H1 (cell line): ENCODE results near the gene HILPDA. TPM values are rescaled to one million over a fixed set of nuclear protein-coding genes. Genes with fewer than 3 reads are reported as not detected.

Experiments
- CTCF ChIA-PET: fragments of 300-600 bp; sonication (Branson Sonifier 250); formaldehyde crosslinking; loops from one replicate; lab custom pipeline; 2021; ENCODE audit not compliant: partially characterized antibody; lab: Charles Lee
- POLR2A ChIA-PET: fragments of 300-600 bp; sonication (Branson Sonifier 250); formaldehyde crosslinking; loops from one replicate; lab custom pipeline; 2021; ENCODE audit warnings: inconsistent platforms; ENCODE audit not compliant: partially characterized antibody; lab: Charles Lee
- DNase-seq, 2 experiments: peaks; one replicate each; pipeline versions ENCODE4 v3.0.0 to v3.0.0-alpha.2; 2010 to 2022; ENCODE audit warnings: low spot score in 2 of 2, low read depth in 1 of 2, mixed read lengths in 1 of 2
- FAIRE-seq: peaks from 2 replicates; lab custom pipeline; 2011; peaks lifted over from hg19 to GRCh38; lab: Jason Lieb, UNC
- H2AFZ ChIP-seq: 2 replicates; pipeline ENCODE4 v1.8.1; 2012; ENCODE audit warnings: low read length, inconsistent platforms
- H2AK5ac ChIP-seq: 2 replicates; pipeline ENCODE4 v1.6.1; 2013; ENCODE audit warnings: low read depth, low read length
- H2BK120ac ChIP-seq: replicated peaks from 2 replicates; pipeline ENCODE3; 2013; ENCODE audit warnings: low read depth, low read length, inconsistent platforms
- H2BK12ac ChIP-seq: 2 replicates; pipeline ENCODE4 v1.6.1; 2013; ENCODE audit warnings: low read depth, low read length
- H2BK15ac ChIP-seq: 2 replicates; pipeline ENCODE4 v1.6.1; 2013; ENCODE audit warnings: low read length
- H2BK20ac ChIP-seq: 2 replicates; pipeline ENCODE4 v1.6.1; 2013; ENCODE audit warnings: low read length
- H2BK5ac ChIP-seq: 2 replicates; pipeline ENCODE4 v1.6.1; 2013; ENCODE audit warnings: low read depth, low read length
- H3K14ac ChIP-seq: 2 replicates; pipeline ENCODE4 v1.6.1; 2013; ENCODE audit warnings: inconsistent platforms; ENCODE audit not compliant: insufficient read length
- H3K18ac ChIP-seq: 2 replicates; pipeline ENCODE4 v1.6.1; 2013; ENCODE audit warnings: low read length; ENCODE audit errors: extremely low read depth
- H3K23ac ChIP-seq: 2 replicates; pipeline ENCODE4 v1.6.1; 2013; ENCODE audit warnings: inconsistent platforms; ENCODE audit not compliant: insufficient read length
- H3K23me2 ChIP-seq: 2 replicates; pipeline ENCODE4 v1.6.1; 2013; ENCODE audit warnings: low read depth, low read length
- H3K27ac ChIP-seq: 2 replicates; pipeline ENCODE4 v1.6.1; 2011; ENCODE audit warnings: low read depth, low read length, inconsistent platforms
- H3K27me3 ChIP-seq, 4 experiments: replicated peaks in 1 of 4; 1 replicate in 1 of 4; 2 replicates in 3 of 4; pipeline versions ENCODE4 v1.6.1 to v1.8.1; 2011 to 2013; ENCODE audit warnings: low read length in 3 of 4, mild to moderate bottlenecking in 3 of 4, inconsistent platforms in 2 of 4, mixed read lengths in 2 of 4, moderate library complexity in 1 of 4; ENCODE audit not compliant: control insufficient read depth in 3 of 4, insufficient read depth in 3 of 4; ENCODE audit errors: extremely low read depth in 1 of 4
- H3K36me3 ChIP-seq, 4 experiments: 2 replicates each; pipeline versions ENCODE4 v1.6.1 to v1.8.1; 2011 to 2013; ENCODE audit warnings: mild to moderate bottlenecking in 4 of 4, low read length in 3 of 4, moderate library complexity in 2 of 4, control low read depth in 1 of 4, inconsistent platforms in 1 of 4; ENCODE audit not compliant: insufficient read depth in 4 of 4, control insufficient read depth in 2 of 4
- H3K4ac ChIP-seq: replicated peaks from 2 replicates; pipeline ENCODE3; 2013; ENCODE audit warnings: low read length, low read depth, mixed read lengths, inconsistent platforms; ENCODE audit not compliant: insufficient read length
- H3K4me1 ChIP-seq, 4 experiments: replicated peaks in 1 of 4; 1 replicate in 1 of 4; 2 replicates in 3 of 4; pipeline versions ENCODE4 v1.6.1 to v1.8.1; 2011 to 2013; ENCODE audit warnings: low read length in 3 of 4, inconsistent platforms in 2 of 4, mixed read lengths in 1 of 4; ENCODE audit not compliant: insufficient read depth in 4 of 4, control insufficient read depth in 3 of 4
- H3K4me2 ChIP-seq, 2 experiments: 2 replicates each; pipeline versions ENCODE4 v1.6.1 to v1.8.1; 2011 to 2013; ENCODE audit warnings: low read depth in 2 of 2, low read length in 2 of 2, control low read depth in 1 of 2, inconsistent platforms in 1 of 2, mild to moderate bottlenecking in 1 of 2; ENCODE audit not compliant: insufficient read depth in 1 of 2
- H3K4me3 ChIP-seq, 4 experiments: fragments of 200-600, 300-600 bp in 1 of 4; sonication (generic), shearing (Covaris generic), sonication (Bioruptor Twin) in 1 of 4; 2 replicates each; pipeline versions ENCODE4 v1.5.1 to v1.8.1; 2011 to 2016; ENCODE audit warnings: low read length in 4 of 4, low read depth in 3 of 4, control low read depth in 2 of 4, inconsistent platforms in 2 of 4, mild to moderate bottlenecking in 2 of 4, mixed read lengths in 1 of 4, moderate library complexity in 1 of 4; ENCODE audit not compliant: insufficient read depth in 2 of 4; ENCODE audit errors: extremely low read depth in 1 of 4
- H3K56ac ChIP-seq: replicated peaks from 2 replicates; pipeline ENCODE3; 2013; ENCODE audit warnings: low read depth, mild to moderate bottlenecking, mixed read lengths, low read length, inconsistent platforms; ENCODE audit not compliant: insufficient read length
- H3K79me1 ChIP-seq: 2 replicates; pipeline ENCODE4 v1.6.1; 2013; ENCODE audit warnings: low read depth, low read length, control low read depth
- H3K79me2 ChIP-seq, 2 experiments: 2 replicates each; pipeline versions ENCODE4 v1.6.1 to v1.8.1; 2012 to 2013; ENCODE audit warnings: low read length in 2 of 2, mild to moderate bottlenecking in 2 of 2, inconsistent platforms in 1 of 2; ENCODE audit not compliant: insufficient read depth in 2 of 2, control insufficient read depth in 1 of 2
- H3K9ac ChIP-seq, 4 experiments: replicated peaks in 1 of 4; 1 replicate in 1 of 4; 2 replicates in 3 of 4; pipeline versions ENCODE4 v1.6.1 to v1.8.1; 2011 to 2013; ENCODE audit warnings: low read depth in 3 of 4, low read length in 3 of 4, control low read depth in 2 of 4, mild to moderate bottlenecking in 2 of 4, moderate library complexity in 2 of 4, inconsistent platforms in 1 of 4; ENCODE audit errors: extremely low read depth in 1 of 4
- H3K9me3 ChIP-seq, 2 experiments: 2 replicates each; pipeline versions ENCODE4 v1.6.1 to v1.8.1; 2012 to 2013; ENCODE audit warnings: mild to moderate bottlenecking in 2 of 2, moderate library complexity in 2 of 2, control low read depth in 1 of 2, inconsistent platforms in 1 of 2, low read depth in 1 of 2, low read length in 1 of 2, mixed read lengths in 1 of 2; ENCODE audit not compliant: insufficient read depth in 2 of 2
- H4K20me1 ChIP-seq, 2 experiments: replicated peaks in 1 of 2; 2 replicates each; pipeline versions ENCODE3 to v1.8.1; 2011 to 2013; ENCODE audit warnings: inconsistent platforms in 2 of 2, low read length in 2 of 2, mild to moderate bottlenecking in 1 of 2; ENCODE audit not compliant: insufficient read depth in 2 of 2, control insufficient read depth in 1 of 2
- H4K5ac ChIP-seq: 2 replicates; pipeline ENCODE4 v1.6.1; 2013; ENCODE audit warnings: low read length, low read depth, mixed read lengths, inconsistent platforms; ENCODE audit not compliant: insufficient read length
- H4K8ac ChIP-seq: 2 replicates; pipeline ENCODE4 v1.8.0; 2013; ENCODE audit warnings: mild to moderate bottlenecking, moderate library complexity, low read length, inconsistent platforms; ENCODE audit not compliant: insufficient read depth; ENCODE audit errors: extremely low read depth
- H4K91ac ChIP-seq: replicated peaks from 2 replicates; pipeline ENCODE3; 2013; ENCODE audit warnings: low read length, mixed read lengths, inconsistent platforms; ENCODE audit not compliant: insufficient read length
- BCL11A ChIP-seq, 2 experiments: IDR thresholded peaks; one replicate each; pipeline ENCODE4 v1.6.1; 2011; ENCODE audit warnings: low read depth in 2 of 2, low read length in 2 of 2, mild to moderate bottlenecking in 2 of 2
- CBX8 ChIP-seq: fragments of 300-800, 300-1000 bp; sonication (generic); IDR thresholded peaks from 2 replicates; pipeline ENCODE4 v1.7.1; 2016; ENCODE audit warnings: low read depth, low read length, borderline replicate concordance
- CTBP2 ChIP-seq: IDR thresholded peaks from 2 replicates; pipeline ENCODE4 v1.7.0; 2011; ENCODE audit warnings: borderline replicate concordance, mild to moderate bottlenecking, moderate library complexity, mixed read lengths, low read length; ENCODE audit not compliant: insufficient read depth, insufficient read length
- EGR1 ChIP-seq: IDR thresholded peaks from 2 replicates; pipeline ENCODE4 v1.6.1; 2011; ENCODE audit warnings: low read depth, low read length, borderline replicate concordance
- EP300 ChIP-seq, 2 experiments: IDR thresholded peaks; 1 replicate in 1 of 2; 2 replicates in 1 of 2; pipeline ENCODE4 v1.6.1; 2011 to 2012; ENCODE audit warnings: low read depth in 2 of 2, low read length in 2 of 2, mild to moderate bottlenecking in 2 of 2, borderline replicate concordance in 1 of 2, inconsistent platforms in 1 of 2, moderate library complexity in 1 of 2
- KDM5A ChIP-seq: fragments of 200-600 bp; IDR thresholded peaks from 2 replicates; pipeline ENCODE4 v1.7.1; 2012; ENCODE audit warnings: mild to moderate bottlenecking, low read length, inconsistent platforms, mixed read lengths
- NRF1 ChIP-seq: IDR thresholded peaks from 2 replicates; pipeline ENCODE4 v1.6.1; 2011; ENCODE audit warnings: mild to moderate bottlenecking, low read depth, low read length, improper control_type of control experiment
- POLR2A ChIP-seq, 2 experiments: IDR thresholded peaks; 1 replicate in 1 of 2; 2 replicates in 1 of 2; pipeline ENCODE4 v1.6.1; 2011; ENCODE audit warnings: low read depth in 2 of 2, low read length in 2 of 2, mild to moderate bottlenecking in 2 of 2; ENCODE audit errors: control extremely low read depth in 1 of 2
- RAD21 ChIP-seq, 2 experiments: IDR thresholded peaks in 1 of 2; conservative IDR thresholded peaks in 1 of 2; 2 replicates each; pipeline ENCODE4 v1.6.1; 2011; ENCODE audit warnings: low read depth in 2 of 2, low read length in 2 of 2, improper control_type of control experiment in 1 of 2, inconsistent platforms in 1 of 2, mild to moderate bottlenecking in 1 of 2, moderate library complexity in 1 of 2
- SP1 ChIP-seq: IDR thresholded peaks from 2 replicates; pipeline ENCODE4 v1.6.1; 2011; ENCODE audit warnings: low read depth, low read length
- SP2 ChIP-seq: IDR thresholded peaks from 2 replicates; pipeline ENCODE4 v1.6.1; 2012; ENCODE audit warnings: mild to moderate bottlenecking, low read length, inconsistent platforms
- SRF ChIP-seq: IDR thresholded peaks from 2 replicates; pipeline ENCODE4 v1.6.1; 2011; ENCODE audit warnings: mild to moderate bottlenecking, low read depth, low read length, moderate library complexity
- TBP ChIP-seq: IDR thresholded peaks from 2 replicates; pipeline ENCODE4 v1.6.1; 2011; ENCODE audit warnings: low read depth, low read length, improper control_type of control experiment
- WGBS, 2 experiments: shearing (Covaris generic) in 1 of 2; methylation state at CpG; one replicate each; pipeline versions ENCODE4 v1.1.6 to v1.1.7; 2013 to 2015; ENCODE audit warnings: low lambda C conversion rate in 2 of 2, mixed read lengths in 2 of 2, inconsistent platforms in 1 of 2, low coverage in 1 of 2, missing lambda C conversion rate in 1 of 2; ENCODE audit not compliant: insufficient replicate concordance in 2 of 2, insufficient coverage in 1 of 2, insufficient read length in 1 of 2; ENCODE audit errors: extremely low coverage in 1 of 2, missing lambda C conversion rate in 1 of 2; 5-methylcytosine and 5-hydroxymethylcytosine counted together
- polyA plus RNA-seq, 7 experiments: library from polyadenylated mRNA; depleted of rRNA in 3 of 7; stranded (reverse) in 5 of 7; unstranded in 2 of 7; fragments of >200 nt in 5 of 7; fragments of 200-250 nt in 2 of 7; gene quantifications; 1 replicate in 5 of 7; 2 replicates in 1 of 7; 4 replicates in 1 of 7; pipeline versions ENCODE4 v1.2.1 to v1.2.3, GENCODE V29; 2011 to 2013; ENCODE audit warnings: missing spikeins in 2 of 7, mixed read lengths in 2 of 7
- total RNA-seq: library from RNA; stranded (reverse); fragmentation: NEBNext Ultra II Directional; extraction: Animal tissue kit (Norgen Biotek cat#: 25700); gene quantifications from 2 replicates; pipeline ENCODE4 v1.2.1, GENCODE V29; 2021

Gene HILPDA
- total and polyA plus RNA-seq, 2 of the 8 experiments (the other 6 are each of a cell fraction or from before 2014, with no cell fraction given) = 35.6 to 80.0 TPM

GRCh38 chr7:128422842-128423241 lies 32.8 kb upstream of the HILPDA start:
- H3K4me2 ChIP-seq = no peak overlapping the region
- H2BK15ac ChIP-seq = no peak overlapping the region
- DNase-seq (no peak), FAIRE-seq (no peak)
- H3K9ac ChIP-seq = no peak overlapping the region
- POLR2A ChIA-PET = interaction anchor here (1.3 kb wide), 1 partner anchor 33 kb away, joined by 4 read pairs; the partner anchor contains the start of gene HILPDA
- WGBS, 2 experiments = 67% methylated on average over 2 of the region's 3 CpGs; no CpG with 5 or more reads in 1 of the 2 experiments
- H3K56ac ChIP-seq = no peak overlapping the region
- H3K27me3 ChIP-seq = no peaks in the 10 kb centered on the region
- H3K4ac ChIP-seq = no peak overlapping the region
- H3K36me3 ChIP-seq = no peaks in the 10 kb centered on the region
- no peak overlapping the region for H3K4me3 ChIP-seq
- no peak overlapping the region for H4K91ac ChIP-seq
- no peak overlapping the region for H2BK12ac ChIP-seq
- H3K9me3 ChIP-seq = no peaks in the 10 kb centered on the region
- no peak overlapping the region for H3K23ac ChIP-seq
- H3K23me2 ChIP-seq = peaks cover 3% of the 10 kb centered on the region; the same call in 1 of the 2 replicates
- CTCF ChIA-PET = interaction anchor here (0.5 to 25.2 kb wide), 10 partner anchors 9 to 300 kb away, joined by 3 to 477 read pairs (median 38); partner anchors contain the start of gene IMPDH1
- H2AK5ac ChIP-seq = no peak overlapping the region
- H2BK5ac ChIP-seq = no peak overlapping the region
- H3K27ac ChIP-seq = no peak overlapping the region
- H2BK120ac ChIP-seq = no peak overlapping the region
- no peaks in the 10 kb centered on the region for H3K79me1 ChIP-seq
- no peaks in the 10 kb centered on the region for H4K20me1 ChIP-seq
- no peaks in the 10 kb centered on the region for H3K79me2 ChIP-seq
- no peak overlapping the region for H4K5ac ChIP-seq
- no peak overlapping the region for H3K18ac ChIP-seq
- H4K8ac ChIP-seq = no peak overlapping the region
- H2BK20ac ChIP-seq = no peak overlapping the region
- no peak overlapping the region for H3K14ac ChIP-seq
- H2AFZ ChIP-seq = no peak overlapping the region
- H3K4me1 ChIP-seq = peaks cover 0 to 3% (median 0%) of the 10 kb centered on the region in 4 experiments; a peak in 1 of 7 replicates
- no peak for TF ChIP-seq NRF1
- TF ChIP-seq SP2 = no peak
- TF ChIP-seq SRF = no peak
- no peak for TF ChIP-seq EP300 (IDR thresholded peaks at IDR 0.05; ENCODE audit: borderline replicate concordance in 1 of 2, low read depth in 2 of 2, low read length in 2 of 2)
- TF ChIP-seq TBP = no peak
- no peak for TF ChIP-seq CBX8
- no peak for TF ChIP-seq POLR2A (IDR thresholded peaks at IDR 0.05; ENCODE audit: control extremely low read depth in 1 of 2, low read depth in 2 of 2, low read length in 2 of 2)
- no peak for TF ChIP-seq KDM5A
- no peak for TF ChIP-seq CTBP2
- TF ChIP-seq BCL11A (IDR thresholded peaks at IDR 0.05; ENCODE audit: low read depth in 2 of 2, low read length in 2 of 2) = no peak
- TF ChIP-seq EGR1 = no peak
- no peak for TF ChIP-seq SP1
- no peak for TF ChIP-seq RAD21 (IDR thresholded peaks at IDR 0.05 in 1 of 2, conservative IDR thresholded peaks at IDR 0.05 in 1 of 2; ENCODE audit: low read depth in 2 of 2, low read length in 2 of 2)
